Kidney epithelial cell (primary cell): ENCODE data around the gene CHD5. TPM values are rescaled to one million over a fixed set of nuclear protein-coding genes. Genes with fewer than 3 reads are reported as not detected.
A peak's percentile ranks its signal among the peaks of the same experiment; 100 is the strongest.

ENCODE experiments used
- DNase-seq: peaks from one replicate; pipeline ENCODE4 v3.0.0-alpha.2; 2010; ENCODE audit warnings: low read depth
- H3K27me3 ChIP-seq: 2 replicates; pipeline ENCODE4 v1.6.0; 2011; ENCODE audit warnings: low read length; ENCODE audit not compliant: control insufficient read depth, insufficient read depth
- H3K36me3 ChIP-seq: 2 replicates; pipeline ENCODE4 v1.5.1; 2011; ENCODE audit warnings: low read length; ENCODE audit not compliant: control insufficient read depth, insufficient read depth
- H3K4me3 ChIP-seq: 2 replicates; pipeline ENCODE4 v1.5.1; 2011; ENCODE audit warnings: low read depth, mild to moderate bottlenecking, control low read depth, low read length
- total RNA-seq: library from RNA; depleted of rRNA; stranded (reverse); fragments of >200 nt; gene quantifications from 2 replicates; pipeline ENCODE4 v1.2.3, GENCODE V29; 2015
- TF ChIP-seq, protein P1 (sequence below): IDR thresholded peaks from 2 replicates; pipeline ENCODE4 v1.5.1; 2011; ENCODE audit warnings: mild to moderate bottlenecking, moderate library complexity, low read length, control low read depth, inconsistent platforms; ENCODE audit not compliant: insufficient read depth, poor library complexity, severe bottlenecking

Gene CHD5
- total RNA-seq, 1 donor from 2014 or later = 0.08 TPM

- TF ChIP-seq, protein P1, sequence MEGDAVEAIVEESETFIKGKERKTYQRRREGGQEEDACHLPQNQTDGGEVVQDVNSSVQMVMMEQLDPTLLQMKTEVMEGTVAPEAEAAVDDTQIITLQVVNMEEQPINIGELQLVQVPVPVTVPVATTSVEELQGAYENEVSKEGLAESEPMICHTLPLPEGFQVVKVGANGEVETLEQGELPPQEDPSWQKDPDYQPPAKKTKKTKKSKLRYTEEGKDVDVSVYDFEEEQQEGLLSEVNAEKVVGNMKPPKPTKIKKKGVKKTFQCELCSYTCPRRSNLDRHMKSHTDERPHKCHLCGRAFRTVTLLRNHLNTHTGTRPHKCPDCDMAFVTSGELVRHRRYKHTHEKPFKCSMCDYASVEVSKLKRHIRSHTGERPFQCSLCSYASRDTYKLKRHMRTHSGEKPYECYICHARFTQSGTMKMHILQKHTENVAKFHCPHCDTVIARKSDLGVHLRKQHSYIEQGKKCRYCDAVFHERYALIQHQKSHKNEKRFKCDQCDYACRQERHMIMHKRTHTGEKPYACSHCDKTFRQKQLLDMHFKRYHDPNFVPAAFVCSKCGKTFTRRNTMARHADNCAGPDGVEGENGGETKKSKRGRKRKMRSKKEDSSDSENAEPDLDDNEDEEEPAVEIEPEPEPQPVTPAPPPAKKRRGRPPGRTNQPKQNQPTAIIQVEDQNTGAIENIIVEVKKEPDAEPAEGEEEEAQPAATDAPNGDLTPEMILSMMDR = no peak
Measured at GRCh38 chr1:6210591-6211355, 30.7 kb upstream of the CHD5 start.

GRCh38 chr1:6209661-6210580, 29.8 kb upstream of the CHD5 start:
- TF ChIP-seq, protein P1 = peak; percentile 26
- Histone ChIP-seq H3K36me3 (no peaks in the 10 kb centered on the region), H3K4me3 (no peak overlapping the region), H3K27me3 (no peaks in the 10 kb centered on the region)
- DNase-seq = no peak

More at GRCh38 chr1:6210591-6211355, 30.7 kb upstream of the CHD5 start:
- no peaks in the 10 kb centered on the region for H3K27me3 ChIP-seq
- DNase-seq = no peak
- H3K4me3 ChIP-seq = no peak overlapping the region
- no peaks in the 10 kb centered on the region for H3K36me3 ChIP-seq

DNA sequence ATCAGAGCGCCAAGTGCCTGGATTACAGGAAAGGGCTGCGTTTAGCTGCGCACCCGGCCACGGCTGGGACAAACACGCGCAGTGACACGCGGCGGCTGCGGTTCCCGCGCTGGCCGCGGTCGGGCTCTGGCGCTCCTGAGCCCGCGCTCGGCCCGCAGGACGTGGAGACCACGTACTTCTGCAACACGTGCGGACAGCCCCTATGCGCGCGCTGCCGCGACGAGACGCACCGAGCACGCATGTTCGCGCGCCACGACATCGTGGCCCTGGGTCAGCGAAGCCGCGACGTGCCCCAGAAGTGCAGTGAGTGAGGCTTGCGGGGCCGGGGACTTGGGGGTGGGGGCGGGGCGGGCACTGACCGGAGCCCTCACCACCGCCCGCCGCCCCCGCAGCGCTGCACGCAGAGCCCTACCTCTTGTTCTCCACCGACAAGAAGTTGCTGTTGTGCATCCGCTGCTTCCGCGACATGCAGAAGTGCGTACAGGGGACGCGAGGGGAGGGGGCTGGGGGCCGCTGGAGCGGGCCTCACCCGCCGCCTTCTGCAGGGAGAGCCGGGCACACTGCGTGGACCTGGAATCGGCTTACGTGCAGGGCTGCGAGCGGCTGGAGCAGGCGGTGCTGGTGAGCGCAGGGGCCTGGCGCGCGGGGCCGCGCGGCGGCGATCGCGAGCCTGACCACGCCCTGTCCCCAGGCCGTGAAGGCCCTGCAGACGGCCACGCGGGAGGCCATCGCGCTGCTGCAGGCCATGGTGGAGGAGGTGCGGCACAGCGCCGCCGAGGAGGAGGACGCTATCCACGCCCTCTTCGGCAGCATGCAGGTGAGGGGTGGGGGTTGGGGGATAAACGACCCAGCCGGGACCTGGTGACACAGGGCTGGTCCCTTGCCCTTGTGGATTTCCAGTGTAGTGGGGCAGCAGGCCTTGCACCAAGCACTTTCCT, 28.9 kb upstream of the CHD5 start:
- Histone ChIP-seq H3K4me3 (peak overlapping the region; percentile 7), H3K27me3 (no peaks in the 10 kb centered on the region), H3K36me3 (no peaks in the 10 kb centered on the region)
- TF ChIP-seq, protein P1 = peak; percentile 31
- DNase-seq = no peak

GRCh38 chr1:6207921-6208320, 27.8 kb upstream of the CHD5 start:
- no peak overlapping the region for H3K4me3 ChIP-seq
- TF ChIP-seq, protein P1 = no peak
- H3K36me3 ChIP-seq = no peaks in the 10 kb centered on the region
- H3K27me3 ChIP-seq = no peaks in the 10 kb centered on the region
- DNase-seq = no peak

- DNase-seq = no peak
- peak overlapping the region; percentile 67 for H3K4me3 ChIP-seq
- TF ChIP-seq, protein P1 = no peak
- H3K27me3 ChIP-seq = no peaks in the 10 kb centered on the region
- H3K36me3 ChIP-seq = no peaks in the 10 kb centered on the region
Measured at GRCh38 chr1:6207075-6207885, 27.2 kb upstream of the CHD5 start.
